Measurements from ENCODE around the gene ACTN3.

DNA sequence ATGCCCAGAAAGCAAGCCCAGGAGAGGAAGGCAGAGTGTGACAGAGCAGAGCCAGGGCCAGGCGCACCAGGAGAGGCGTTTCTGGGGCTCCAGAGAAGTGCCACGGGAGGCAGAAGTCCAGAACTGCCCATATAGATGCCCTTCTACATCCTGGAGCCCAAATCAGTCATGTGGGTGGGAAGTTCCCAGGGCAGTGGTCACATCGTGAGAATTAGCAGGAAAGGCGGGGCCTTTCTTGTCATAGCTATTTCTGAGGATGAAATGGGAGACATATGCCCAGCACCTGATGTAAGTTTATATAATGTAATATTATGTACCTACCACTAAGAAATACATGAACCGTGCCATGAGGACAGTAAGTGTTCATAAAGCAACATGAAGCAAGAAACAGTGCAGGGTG lies 13.9 kb upstream of the ACTN3 start:
- TF ChIP-seq, protein P1, sequence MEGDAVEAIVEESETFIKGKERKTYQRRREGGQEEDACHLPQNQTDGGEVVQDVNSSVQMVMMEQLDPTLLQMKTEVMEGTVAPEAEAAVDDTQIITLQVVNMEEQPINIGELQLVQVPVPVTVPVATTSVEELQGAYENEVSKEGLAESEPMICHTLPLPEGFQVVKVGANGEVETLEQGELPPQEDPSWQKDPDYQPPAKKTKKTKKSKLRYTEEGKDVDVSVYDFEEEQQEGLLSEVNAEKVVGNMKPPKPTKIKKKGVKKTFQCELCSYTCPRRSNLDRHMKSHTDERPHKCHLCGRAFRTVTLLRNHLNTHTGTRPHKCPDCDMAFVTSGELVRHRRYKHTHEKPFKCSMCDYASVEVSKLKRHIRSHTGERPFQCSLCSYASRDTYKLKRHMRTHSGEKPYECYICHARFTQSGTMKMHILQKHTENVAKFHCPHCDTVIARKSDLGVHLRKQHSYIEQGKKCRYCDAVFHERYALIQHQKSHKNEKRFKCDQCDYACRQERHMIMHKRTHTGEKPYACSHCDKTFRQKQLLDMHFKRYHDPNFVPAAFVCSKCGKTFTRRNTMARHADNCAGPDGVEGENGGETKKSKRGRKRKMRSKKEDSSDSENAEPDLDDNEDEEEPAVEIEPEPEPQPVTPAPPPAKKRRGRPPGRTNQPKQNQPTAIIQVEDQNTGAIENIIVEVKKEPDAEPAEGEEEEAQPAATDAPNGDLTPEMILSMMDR (IDR thresholded peaks at IDR 0.05; ENCODE audit: insufficient read depth, low read length): no peak
- TF ChIP-seq POLR2AphosphoS5 (IDR thresholded peaks at IDR 0.05; ENCODE audit: low read depth): no peak
- TF ChIP-seq GABPA (IDR thresholded peaks at IDR 0.05; ENCODE audit: low read depth): no peak
- TF ChIP-seq, protein P2, sequence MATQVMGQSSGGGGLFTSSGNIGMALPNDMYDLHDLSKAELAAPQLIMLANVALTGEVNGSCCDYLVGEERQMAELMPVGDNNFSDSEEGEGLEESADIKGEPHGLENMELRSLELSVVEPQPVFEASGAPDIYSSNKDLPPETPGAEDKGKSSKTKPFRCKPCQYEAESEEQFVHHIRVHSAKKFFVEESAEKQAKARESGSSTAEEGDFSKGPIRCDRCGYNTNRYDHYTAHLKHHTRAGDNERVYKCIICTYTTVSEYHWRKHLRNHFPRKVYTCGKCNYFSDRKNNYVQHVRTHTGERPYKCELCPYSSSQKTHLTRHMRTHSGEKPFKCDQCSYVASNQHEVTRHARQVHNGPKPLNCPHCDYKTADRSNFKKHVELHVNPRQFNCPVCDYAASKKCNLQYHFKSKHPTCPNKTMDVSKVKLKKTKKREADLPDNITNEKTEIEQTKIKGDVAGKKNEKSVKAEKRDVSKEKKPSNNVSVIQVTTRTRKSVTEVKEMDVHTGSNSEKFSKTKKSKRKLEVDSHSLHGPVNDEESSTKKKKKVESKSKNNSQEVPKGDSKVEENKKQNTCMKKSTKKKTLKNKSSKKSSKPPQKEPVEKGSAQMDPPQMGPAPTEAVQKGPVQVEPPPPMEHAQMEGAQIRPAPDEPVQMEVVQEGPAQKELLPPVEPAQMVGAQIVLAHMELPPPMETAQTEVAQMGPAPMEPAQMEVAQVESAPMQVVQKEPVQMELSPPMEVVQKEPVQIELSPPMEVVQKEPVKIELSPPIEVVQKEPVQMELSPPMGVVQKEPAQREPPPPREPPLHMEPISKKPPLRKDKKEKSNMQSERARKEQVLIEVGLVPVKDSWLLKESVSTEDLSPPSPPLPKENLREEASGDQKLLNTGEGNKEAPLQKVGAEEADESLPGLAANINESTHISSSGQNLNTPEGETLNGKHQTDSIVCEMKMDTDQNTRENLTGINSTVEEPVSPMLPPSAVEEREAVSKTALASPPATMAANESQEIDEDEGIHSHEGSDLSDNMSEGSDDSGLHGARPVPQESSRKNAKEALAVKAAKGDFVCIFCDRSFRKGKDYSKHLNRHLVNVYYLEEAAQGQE (IDR thresholded peaks at IDR 0.05; ENCODE audit: insufficient replicate concordance, low read depth): no peak
